OCI-LY1 (cell line): Measurements from ENCODE around the gene LRG1.

ENCODE experiments used
- H2AFZ ChIP-seq: fragments of 200-600 bp; sonication (generic), shearing (Covaris generic); 2 replicates; pipeline ENCODE4 v1.6.0; 2014; ENCODE audit warnings: antibody characterized with exemption, mild to moderate bottlenecking, low read length
- H3F3A ChIP-seq: fragments of 200-600 bp; sonication (generic), shearing (Covaris generic); 2 replicates; pipeline ENCODE4 v1.6.0; 2014; ENCODE audit warnings: mild to moderate bottlenecking, antibody characterized with exemption, low read length, moderate library complexity; ENCODE audit not compliant: insufficient read depth
- H3K27ac ChIP-seq: fragments of 200-600 bp; sonication (generic); 2 replicates; pipeline ENCODE4 v1.5.1; 2014; ENCODE audit warnings: low read length, mixed run types, mild to moderate bottlenecking, low read depth; ENCODE audit not compliant: poor library complexity, severe bottlenecking
- H3K27me3 ChIP-seq: fragments of 200-600 bp; sonication (generic); 2 replicates; pipeline ENCODE4 v1.6.0; 2014; ENCODE audit warnings: antibody characterized with exemption, mild to moderate bottlenecking, low read length, moderate library complexity; ENCODE audit not compliant: insufficient read depth
- H3K36me3 ChIP-seq: fragments of 200-600 bp; sonication (generic); 2 replicates; pipeline ENCODE4 v1.6.1; 2014; ENCODE audit warnings: mild to moderate bottlenecking, antibody characterized with exemption, low read length, moderate library complexity, mixed read lengths; ENCODE audit not compliant: insufficient read depth
- H3K4me1 ChIP-seq: fragments of 200-600 bp; sonication (generic); 2 replicates; pipeline ENCODE4 v1.5.1; 2014; ENCODE audit warnings: mild to moderate bottlenecking, low read length, moderate library complexity; ENCODE audit not compliant: insufficient read depth, severe bottlenecking
- H3K4me2 ChIP-seq: fragments of 200-600 bp; sonication (generic), shearing (Covaris generic); 2 replicates; pipeline ENCODE4 v1.6.1; 2014; ENCODE audit warnings: low read length
- H3K4me3 ChIP-seq: fragments of 200-600 bp; sonication (generic); 2 replicates; pipeline ENCODE4 v1.5.1; 2014; ENCODE audit warnings: low read length, low read depth, mild to moderate bottlenecking, mixed read lengths; ENCODE audit not compliant: poor library complexity, severe bottlenecking
- H3K79me2 ChIP-seq: fragments of 200-600 bp; shearing (Covaris generic); 2 replicates; pipeline ENCODE4 v1.6.1; 2016; ENCODE audit warnings: mixed run types, low read length, mixed read lengths; ENCODE audit not compliant: insufficient read depth
- H3K9ac ChIP-seq: fragments of 200-600 bp; sonication (generic), shearing (Covaris generic); 2 replicates; pipeline ENCODE4 v1.6.1; 2014; ENCODE audit warnings: mild to moderate bottlenecking, low read length, mixed read lengths
- H3K9me2 ChIP-seq: fragments of 200-600 bp; sonication (generic), shearing (Covaris generic); 2 replicates; pipeline ENCODE4 v1.6.1; 2014; ENCODE audit warnings: low read depth, mild to moderate bottlenecking, low read length, mixed read lengths
- H3K9me3 ChIP-seq: fragments of 200-600 bp; shearing (Covaris generic); 2 replicates; pipeline ENCODE4 v1.6.1; 2014; ENCODE audit warnings: low read length, mixed read lengths
- H4K20me1 ChIP-seq: fragments of 200-600 bp; sonication (generic), shearing (Covaris generic); 2 replicates; pipeline ENCODE4 v1.6.0; 2016; ENCODE audit warnings: mild to moderate bottlenecking, low read length; ENCODE audit not compliant: insufficient read depth
- CTCF ChIP-seq: fragments of 200-600 bp; sonication (generic), shearing (Covaris generic); IDR thresholded peaks from 2 replicates; pipeline ENCODE4 v1.5.1; 2017; ENCODE audit warnings: mild to moderate bottlenecking, antibody characterized with exemption, low read length, moderate library complexity, mixed read lengths
- EZH2 ChIP-seq: fragments of 200-600 bp; sonication (generic), shearing (Covaris generic); IDR thresholded peaks from 2 replicates; pipeline ENCODE4 v1.8.0; 2017; ENCODE audit warnings: borderline replicate concordance, mixed run types, mild to moderate bottlenecking, antibody characterized with exemption, low read length, moderate library complexity, mixed read lengths

The LRG1 gene

GRCh38 chr19:4500841-4501591, 38.8 kb downstream of the LRG1 start:
- H3K9ac ChIP-seq: no peak overlapping the region
- peaks cover 35% of the 10 kb centered on the region for H3K36me3 ChIP-seq

GRCh38 chr19:4499855-4500254, 40.0 kb downstream of the LRG1 start:
- H3K36me3 ChIP-seq: peaks cover 35% of the 10 kb centered on the region
- H3F3A ChIP-seq: no peaks in the 10 kb centered on the region

More at GRCh38 chr19:4500841-4501591, 38.8 kb downstream of the LRG1 start:
- no peaks in the 10 kb centered on the region for H3F3A ChIP-seq
- H3K9me3 ChIP-seq: no peaks in the 10 kb centered on the region
- H3K27ac ChIP-seq: no peak overlapping the region
- H3K4me1 ChIP-seq: no peaks in the 10 kb centered on the region
- H3K79me2 ChIP-seq: no peaks in the 10 kb centered on the region
- H3K4me3 ChIP-seq: no peak overlapping the region
- H3K27me3 ChIP-seq: no peaks in the 10 kb centered on the region
- no peaks in the 10 kb centered on the region for H4K20me1 ChIP-seq
- TF ChIP-seq CTCF (no peak), EZH2 (no peak)
- H2AFZ ChIP-seq: no peak overlapping the region
- H3K9me2 ChIP-seq: no peaks in the 10 kb centered on the region
- no peak overlapping the region for H3K4me2 ChIP-seq

GRCh38 chr19:4499318-4499717, 40.5 kb downstream of the LRG1 start:
- H3K9me2 ChIP-seq: no peaks in the 10 kb centered on the region
- no peaks in the 10 kb centered on the region for H3K79me2 ChIP-seq
- no peak overlapping the region for H3K27ac ChIP-seq
- H3K9ac ChIP-seq: no peak overlapping the region
- H3K27me3 ChIP-seq: no peaks in the 10 kb centered on the region
- no peaks in the 10 kb centered on the region for H3F3A ChIP-seq
- no peaks in the 10 kb centered on the region for H3K9me3 ChIP-seq
- no peak overlapping the region for H3K4me3 ChIP-seq
- H4K20me1 ChIP-seq: no peaks in the 10 kb centered on the region
- no peaks in the 10 kb centered on the region for H3K4me1 ChIP-seq
- H3K36me3 ChIP-seq: peaks cover 36% of the 10 kb centered on the region
- no peak overlapping the region for H3K4me2 ChIP-seq
- no peak overlapping the region for H2AFZ ChIP-seq
- TF ChIP-seq EZH2: no peak
- TF ChIP-seq CTCF: no peak

More at GRCh38 chr19:4499855-4500254, 40.0 kb downstream of the LRG1 start:
- Histone ChIP-seq H2AFZ (no peak overlapping the region), H3K4me1 (no peaks in the 10 kb centered on the region), H3K9me3 (no peaks in the 10 kb centered on the region), H3K9me2 (no peaks in the 10 kb centered on the region), H3K4me3 (no peak overlapping the region), H3K4me2 (no peak overlapping the region), H3K79me2 (no peaks in the 10 kb centered on the region), H3K27me3 (no peaks in the 10 kb centered on the region), H4K20me1 (no peaks in the 10 kb centered on the region), H3K27ac (no peak overlapping the region), H3K9ac (no peak overlapping the region)
- TF ChIP-seq EZH2 (no peak), CTCF (no peak)
